Stimulated activated CD4-positive, alpha-beta T cell treated with anti-CD3 and anti-CD28 coated beads, Interleukin-2, amount 100 ng/mL, for 4 hours (primary cell): Measurements from ENCODE around the gene UNC79.

Experiments
- DNase-seq: peaks from one replicate; pipeline ENCODE4 v3.0.0-alpha.2; 2020; ENCODE audit warnings: low read depth

Gene UNC79

GRCh38 chr14:93708311-93708734 lies 277.6 kb downstream of the UNC79 start:
- DNase-seq = no peak

GRCh38 chr14:93708800-93709199 lies 278.1 kb downstream of the UNC79 start:
- DNase-seq = no peak

GRCh38 chr14:93709249-93709648 lies 278.5 kb downstream of the UNC79 start:
- DNase-seq = no peak

- DNase-seq = no peak
These were observed 281.5 kb downstream of the UNC79 start for GRCh38 chr14:93712079-93712837.

GRCh38 chr14:93712838-93713724 lies 282.3 kb downstream of the UNC79 start:
- DNase-seq = no peak

- no peak for DNase-seq
These were observed 283.1 kb downstream of the UNC79 start for GRCh38 chr14:93713726-93714405.

- no peak for DNase-seq
These were observed 283.9 kb downstream of the UNC79 start for GRCh38 chr14:93714605-93715004.

- DNase-seq = no peak
These were observed 284.7 kb downstream of the UNC79 start for GRCh38 chr14:93715279-93715927.

GRCh38 chr14:93716002-93716745 lies 285.4 kb downstream of the UNC79 start:
- no peak for DNase-seq

GRCh38 chr14:93716746-93717667 lies 286.3 kb downstream of the UNC79 start:
- DNase-seq = no peak

GRCh38 chr14:93717668-93718320 lies 287.1 kb downstream of the UNC79 start:
- no peak for DNase-seq

- DNase-seq = no peak
These were observed 288.5 kb downstream of the UNC79 start for GRCh38 chr14:93719256-93719655.

- DNase-seq = no peak
These were observed 289.5 kb downstream of the UNC79 start for GRCh38 chr14:93720076-93720815.

- no peak for DNase-seq
These were observed 290.3 kb downstream of the UNC79 start for GRCh38 chr14:93720981-93721483.

GRCh38 chr14:93723001-93723400 lies 292.3 kb downstream of the UNC79 start:
- DNase-seq = no peak

- DNase-seq = no peak
These were observed 294.4 kb downstream of the UNC79 start for GRCh38 chr14:93725002-93725582.

GRCh38 chr14:93725993-93726392 lies 295.3 kb downstream of the UNC79 start:
- DNase-seq = no peak

- no peak for DNase-seq
These were observed 296.5 kb downstream of the UNC79 start for GRCh38 chr14:93727039-93727740.
